GM12878 (cell line): ENCODE measurements around the gene RNF175. TPM values are rescaled to one million over a fixed set of nuclear protein-coding genes. Genes with fewer than 3 reads are reported as not detected.

Experiments
- ATAC-seq: fragments of 200-7000 bp; cut with Tn5 transposase; 3 replicates; pipeline ENCODE4 v1.9.1; 2020; ENCODE audit warnings: mild to moderate bottlenecking, moderate library complexity
- BruUV-seq: library from RNA; stranded (reverse); fragments of 400-500 nt; replicated peaks from 2 replicates; lab custom pipeline; 2021; lab: Mats Ljungman, UMichigan
- CTCF ChIA-PET: fragments of 300-600 bp; sonication (Branson Sonifier 250); formaldehyde crosslinking; extraction: SDS; loops from one replicate; lab custom pipeline; 2021; ENCODE audit warnings: inconsistent platforms; lab: Yijun Ruan, JAX
- POLR2A ChIA-PET: fragments of 350-600 bp; formaldehyde crosslinking; extraction: SDS; loops from one replicate; lab custom pipeline; 2021; ENCODE audit warnings: inconsistent platforms; lab: Charles Lee
- RAD21 ChIA-PET: fragments of 300-600 bp; sonication (Branson Sonifier 250); formaldehyde crosslinking; loops from one replicate; lab custom pipeline; 2023; ENCODE audit warnings: antibody characterized with exemption; ENCODE audit not compliant: unreplicated experiment; lab: Charles Lee
- SMC1A ChIA-PET: fragments of 300-600 bp; sonication (Branson Sonifier 250); formaldehyde crosslinking; loops from one replicate; lab custom pipeline; 2023; ENCODE audit not compliant: unreplicated experiment, uncharacterized antibody; lab: Charles Lee
- DNase-seq: peaks from one replicate; pipeline ENCODE4 v3.0.0-alpha.2; 2011; ENCODE audit warnings: low read depth, low spot score
- FAIRE-seq: peaks from 3 replicates; lab custom pipeline; 2011; peaks lifted over from hg19 to GRCh38; lab: Jason Lieb, UNC
- H2AFZ ChIP-seq: 2 replicates; pipeline ENCODE4 v1.6.0; 2011; ENCODE audit warnings: low read depth, low read length, control low read depth; ENCODE audit not compliant: control insufficient read depth
- H3K27ac ChIP-seq: 2 replicates; pipeline ENCODE4 v1.5.1; 2011; ENCODE audit warnings: control low read depth; ENCODE audit not compliant: control insufficient read depth, insufficient read depth
- H3K27me3 ChIP-seq, 2 experiments: replicated peaks in 1 of 2; 2 replicates each; pipeline versions ENCODE4 v1.6.0 to v1.6.1; 2011; ENCODE audit warnings: low read length in 1 of 2; ENCODE audit not compliant: control insufficient read depth in 2 of 2, insufficient read depth in 2 of 2
- H3K36me3 ChIP-seq, 2 experiments: 2 replicates each; pipeline ENCODE4 v1.5.1; 2011; ENCODE audit warnings: low read length in 1 of 2; ENCODE audit not compliant: control insufficient read depth in 2 of 2, insufficient read depth in 2 of 2
- H3K4me1 ChIP-seq: 2 replicates; pipeline ENCODE4 v1.6.1; 2011; ENCODE audit warnings: mild to moderate bottlenecking, low read length, moderate library complexity, mixed read lengths; ENCODE audit not compliant: control insufficient read depth, insufficient read depth
- H3K4me2 ChIP-seq: 2 replicates; pipeline ENCODE4 v1.6.0; 2011; ENCODE audit warnings: control low read depth; ENCODE audit not compliant: control insufficient read depth, insufficient read depth
- H3K4me3 ChIP-seq: fragments of 200-600 bp; sonication (generic); 2 replicates; pipeline ENCODE4 v1.5.1; 2016
- H3K79me2 ChIP-seq: 2 replicates; pipeline ENCODE4 v1.6.0; 2011; ENCODE audit warnings: low read length; ENCODE audit not compliant: control insufficient read depth, insufficient read depth
- H3K9ac ChIP-seq: 2 replicates; pipeline ENCODE4 v1.8.0; 2011; ENCODE audit warnings: low read length, control low read depth, mixed read lengths; ENCODE audit not compliant: control insufficient read depth, insufficient read depth
- H3K9me3 ChIP-seq: replicated peaks from 3 replicates; pipeline ENCODE4 v1.5.1; 2011; ENCODE audit warnings: mild to moderate bottlenecking, low read length; ENCODE audit not compliant: control insufficient read depth, insufficient read depth
- H4K20me1 ChIP-seq: 2 replicates; pipeline ENCODE4 v1.6.0; 2011; ENCODE audit not compliant: control insufficient read depth, insufficient read depth
- BCLAF1 ChIP-seq: fragments of 450-650 bp; IDR thresholded peaks from 2 replicates; pipeline ENCODE4 v1.6.1; 2017; ENCODE audit warnings: antibody characterized with exemption, mild to moderate bottlenecking, moderate library complexity
- CTCF ChIP-seq, 3 experiments: IDR thresholded peaks in 2 of 3; conservative IDR thresholded peaks in 1 of 3; 2 replicates each; pipeline ENCODE4 v1.5.1; 2011; ENCODE audit warnings: low read depth in 3 of 3, low read length in 3 of 3, mild to moderate bottlenecking in 3 of 3, control low read depth in 2 of 3, moderate library complexity in 2 of 3, inconsistent platforms in 1 of 3, mixed read lengths in 1 of 3; ENCODE audit not compliant: control insufficient read depth in 2 of 3, insufficient read depth in 1 of 3; ENCODE audit errors: extremely low read depth in 1 of 3
- ESRRA ChIP-seq: IDR thresholded peaks from 2 replicates; pipeline ENCODE4 v1.6.1; 2012; ENCODE audit warnings: mild to moderate bottlenecking, low read length, improper control_type of control experiment
- FOXM1 ChIP-seq: IDR thresholded peaks from 2 replicates; pipeline ENCODE4 v1.6.1; 2012; ENCODE audit warnings: low read depth, mild to moderate bottlenecking, inconsistent platforms, low read length, moderate library complexity
- IRF3 ChIP-seq: fragments of 450-650 bp; IDR thresholded peaks from 2 replicates; pipeline ENCODE4 v1.6.1; 2014; ENCODE audit warnings: mild to moderate bottlenecking
- JUNB ChIP-seq: IDR thresholded peaks from 2 replicates; pipeline ENCODE4 v1.6.1; 2016; ENCODE audit warnings: antibody characterized with exemption, mild to moderate bottlenecking
- KLF5 ChIP-seq: fragments of 450-650 bp; IDR thresholded peaks from 2 replicates; pipeline ENCODE4 v1.6.1; 2014; ENCODE audit warnings: mild to moderate bottlenecking; ENCODE audit not compliant: partially characterized antibody
- MAX ChIP-seq: IDR thresholded peaks from 2 replicates; pipeline ENCODE4 v1.6.1; 2012; ENCODE audit warnings: low read depth, low read length, improper control_type of control experiment
- PBX3 ChIP-seq: IDR thresholded peaks from 2 replicates; pipeline ENCODE4 v1.6.1; 2011; ENCODE audit warnings: mild to moderate bottlenecking, low read depth, low read length, moderate library complexity; ENCODE audit not compliant: insufficient replicate concordance
- RBBP5 ChIP-seq: fragments of 200-600 bp; sonication (generic); conservative IDR thresholded peaks from 2 replicates; pipeline ENCODE4 v1.6.1; 2016
- STAT1 ChIP-seq: fragments of 450-650 bp; conservative IDR thresholded peaks from 2 replicates; pipeline ENCODE4 v1.6.1; 2014; ENCODE audit warnings: antibody characterized with exemption, mild to moderate bottlenecking
- WGBS: methylation state at CpG from one replicate; pipeline ENCODE4 v1.1.6; 2016; ENCODE audit warnings: low lambda C conversion rate; ENCODE audit not compliant: insufficient replicate concordance, insufficient coverage; ENCODE audit errors: missing lambda C conversion rate; 5-methylcytosine and 5-hydroxymethylcytosine counted together
- in situ Hi-C: fragments of 300-500 bp; cut with MboI; formaldehyde crosslinking; loops from 9 replicates; pipeline ENCODE4 v1.14.3; 2018; ENCODE audit warnings: mixed read lengths
- intact Hi-C: fragments of 100-400 bp; cut with micrococcal nuclease; formaldehyde crosslinking; loops from one replicate; pipeline ENCODE4 v1.14.2; 2022; ENCODE audit not compliant: unreplicated experiment
- polyA plus RNA-seq, 11 experiments: library from polyadenylated mRNA; depleted of rRNA in 4 of 11; unstranded in 6 of 11; stranded (reverse) in 5 of 11; fragments of >200 nt; fragmentation: Nextera tagmentation in 4 of 11; fragmentation: Illumina TruSeq in 1 of 11; extraction: Ambion mirVana in 4 of 11; extraction: Trizol in 1 of 11; gene quantifications; 1 replicate in 1 of 11; 2 replicates in 10 of 11; pipeline versions ENCODE4 v1.2.1 to v1.2.3, GENCODE V29; 2011 to 2016; ENCODE audit warnings: inconsistent platforms in 2 of 11, missing spikeins in 2 of 11, low read depth in 1 of 11
- total RNA-seq, 4 experiments: library from RNA; depleted of rRNA in 3 of 4; stranded (reverse); fragments of >200 nt in 3 of 4; fragmentation: Illumina TruSeq in 1 of 4; extraction: Trizol in 1 of 4; gene quantifications; 2 replicates each; pipeline versions ENCODE4 v1.2.1 to v1.2.3, GENCODE V29; 2013 to 2021

Gene RNF175
- total and polyA plus RNA-seq, 10 of the 15 experiments (the other 5 are each of a cell fraction or from before 2014, with no cell fraction given): not detected

GRCh38 chr4:153792618-153793247, 32.9 kb upstream of the RNF175 start:
- H3K27me3 ChIP-seq: peaks cover 29 to 31% of the 10 kb centered on the region in 2 experiments
- in situ Hi-C loops: no loop called here
- RAD21 ChIA-PET: no interaction called here
- H3K36me3 ChIP-seq: no peaks in the 10 kb centered on the region
- intact Hi-C loops: no loop called here
- H3K9ac ChIP-seq: no peak overlapping the region
- H4K20me1 ChIP-seq: no peaks in the 10 kb centered on the region
- FAIRE-seq (no peak), ATAC-seq (no peak; the same call in 2 of the 3 replicates), DNase-seq (no peak)
- H2AFZ ChIP-seq: no peak overlapping the region
- POLR2A ChIA-PET: no interaction called here
- H3K4me3 ChIP-seq: no peak overlapping the region
- H3K27ac ChIP-seq: no peak overlapping the region
- CTCF ChIA-PET: no interaction called here
- TF ChIP-seq IRF3: no peak
- TF ChIP-seq ESRRA: no peak
- no peak for TF ChIP-seq RBBP5
- no peak for TF ChIP-seq FOXM1
- no peak for TF ChIP-seq BCLAF1
- TF ChIP-seq PBX3: no peak
- no peak for TF ChIP-seq STAT1
- TF ChIP-seq MAX: no peak
- no peak for TF ChIP-seq CTCF (IDR thresholded peaks at IDR 0.05 in 2 of 3, conservative IDR thresholded peaks at IDR 0.05 in 1 of 3; ENCODE audit: control insufficient read depth in 2 of 3, extremely low read depth in 1 of 3, insufficient read depth in 1 of 3, low read depth in 3 of 3, low read length in 3 of 3)
- no peak for TF ChIP-seq JUNB
- TF ChIP-seq KLF5: no peak
- no peaks in the 10 kb centered on the region for H3K9me3 ChIP-seq
- no peak overlapping the region for H3K4me2 ChIP-seq
- H3K79me2 ChIP-seq: no peaks in the 10 kb centered on the region
- no TSS peak for BruUV-seq
- H3K4me1 ChIP-seq: no peaks in the 10 kb centered on the region
- WGBS: 32% methylated on average over 38 of the region's 39 CpGs
- SMC1A ChIA-PET: interaction anchor here (0.6 kb wide), 1 partner anchor 240 kb away, joined by 3 read pairs; no protein-coding TSS in a partner anchor
